Endometrium (tissue), 2 donors: ENCODE measurements around the gene PXN.
"Not testable (repeated sequence)": the region's sequence is repeated elsewhere in the genome, so short reads cannot be mapped to it uniquely, and the experiment has no call there.

ENCODE experiments used
- FAIRE-seq: peaks from 2 replicates; lab custom pipeline; 2012; peaks lifted over from hg19 to GRCh38; lab: Jason Lieb, UNC
- donor health status: control.
- donor health status: control.

The PXN gene

GRCh38 chr12:120241561-120242274 lies 23.8 kb downstream of the PXN start:
- FAIRE-seq, result no peak

GRCh38 chr12:120240495-120240833 lies 25.1 kb downstream of the PXN start:
- no peak for FAIRE-seq

- FAIRE-seq, result no peak
These were observed 25.6 kb downstream of the PXN start for GRCh38 chr12:120239776-120240494.

GRCh38 chr12:120238839-120239445 lies 26.6 kb downstream of the PXN start:
- FAIRE-seq, result no peak

GRCh38 chr12:120238217-120238616 lies 27.3 kb downstream of the PXN start:
- no peak for FAIRE-seq

GRCh38 chr12:120237360-120238171 lies 28.0 kb downstream of the PXN start:
- no peak for FAIRE-seq

- FAIRE-seq, result not testable (repeated sequence)
These were observed 28.7 kb downstream of the PXN start for GRCh38 chr12:120236809-120237208.

- FAIRE-seq, result no peak
These were observed 29.9 kb downstream of the PXN start for GRCh38 chr12:120235369-120236323.

GRCh38 chr12:120234643-120235368 lies 30.7 kb downstream of the PXN start:
- FAIRE-seq, result no peak

GRCh38 chr12:120231316-120232011 lies 34.1 kb downstream of the PXN start:
- FAIRE-seq, result no peak

- FAIRE-seq, result no peak
These were observed 34.6 kb downstream of the PXN start for GRCh38 chr12:120230974-120231315.

GRCh38 chr12:120230326-120230973 lies 35.1 kb downstream of the PXN start:
- no peak for FAIRE-seq

GRCh38 chr12:120229487-120230325 lies 35.8 kb downstream of the PXN start:
- no peak for FAIRE-seq

GRCh38 chr12:120229071-120229486 lies 36.5 kb downstream of the PXN start:
- no peak for FAIRE-seq

GRCh38 chr12:120228291-120229070 lies 37.0 kb downstream of the PXN start:
- no peak for FAIRE-seq

GRCh38 chr12:120228041-120228290 lies 37.6 kb downstream of the PXN start:
- FAIRE-seq, result no peak

GRCh38 chr12:120227233-120228040 lies 38.1 kb downstream of the PXN start:
- FAIRE-seq, result no peak
